ENCODE data around the gene ADAMTSL3.

GRCh38 chr15:83775738-83776137, 121.8 kb downstream of the ADAMTSL3 start:
- TF ChIP-seq EZH2phosphoT487 (IDR thresholded peaks at IDR 0.05; ENCODE audit: borderline replicate concordance, low read depth) (no peak), CTCF (IDR thresholded peaks at IDR 0.05) (no peak), RAD21 (IDR thresholded peaks at IDR 0.05; ENCODE audit: low read length) (no peak), YY1 (IDR thresholded peaks at IDR 0.05; ENCODE audit: low read depth) (no peak), GATA2 (CRISPR knock-in tag; IDR thresholded peaks at IDR 0.05) (no peak), EP300 (IDR thresholded peaks at IDR 0.05; ENCODE audit: borderline replicate concordance in 1 of 2, low read depth in 1 of 2, low read length in 1 of 2) (no peak), CHD2 (IDR thresholded peaks at IDR 0.05; ENCODE audit: low read length, partially characterized antibody) (no peak)

Data from SK-N-SH (cell line).